ENCODE data around the gene CAPN10.

GRCh38 chr2:240586919-240587800 lies 626 bp downstream of the CAPN10 start:
- TF ChIP-seq YY1 (IDR thresholded peaks at IDR 0.05; ENCODE audit: insufficient read depth, insufficient read length) (no peak), ZNF274 (IDR thresholded peaks at IDR 0.05; ENCODE audit: low read depth, low read length) (no peak)

Measured in NT2/D1 (cell line).